Measurements from ENCODE around the gene CMC2.
A peak's percentile ranks its signal among the peaks of the same experiment; 100 is the strongest.

Gene CMC2

DNA sequence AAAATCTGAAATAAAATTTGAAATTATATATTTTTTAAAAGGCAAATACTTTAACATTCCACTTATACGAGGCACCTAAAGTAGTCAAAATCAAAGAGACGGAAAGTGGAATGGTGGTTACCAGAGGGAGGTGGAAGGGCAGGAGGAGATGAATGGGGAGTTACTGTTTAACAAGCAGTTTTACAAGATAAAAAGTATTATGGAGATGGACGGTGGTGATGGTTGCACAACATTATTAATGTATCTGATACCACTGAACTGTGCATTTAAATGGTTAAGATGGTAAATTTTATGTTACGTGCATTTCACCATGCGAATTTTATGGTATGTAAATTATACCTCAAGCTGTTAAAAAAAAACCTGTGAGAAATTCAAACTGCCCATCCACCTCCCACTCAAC lies 5.4 kb downstream of the CMC2 start:
- no peak for DNase-seq

DNA sequence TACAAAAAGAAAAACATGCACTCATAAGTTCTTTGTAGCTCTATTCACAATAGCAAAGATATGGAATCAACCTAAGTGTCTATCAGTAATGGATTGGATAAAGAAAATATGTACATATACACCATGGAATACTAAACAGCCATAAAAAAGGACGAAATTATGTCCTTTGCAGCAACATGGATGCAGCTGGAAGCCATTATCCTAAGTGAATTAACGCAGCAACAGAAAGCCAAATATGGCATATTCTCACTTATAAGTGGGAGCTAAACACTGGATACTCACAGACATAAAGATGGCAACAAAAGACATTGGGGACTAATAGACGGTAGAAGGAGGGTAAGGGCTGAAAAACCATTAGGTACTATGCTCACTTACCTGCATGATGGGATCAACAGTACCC lies 5.8 kb downstream of the CMC2 start:
- DNase-seq, result no peak

DNA sequence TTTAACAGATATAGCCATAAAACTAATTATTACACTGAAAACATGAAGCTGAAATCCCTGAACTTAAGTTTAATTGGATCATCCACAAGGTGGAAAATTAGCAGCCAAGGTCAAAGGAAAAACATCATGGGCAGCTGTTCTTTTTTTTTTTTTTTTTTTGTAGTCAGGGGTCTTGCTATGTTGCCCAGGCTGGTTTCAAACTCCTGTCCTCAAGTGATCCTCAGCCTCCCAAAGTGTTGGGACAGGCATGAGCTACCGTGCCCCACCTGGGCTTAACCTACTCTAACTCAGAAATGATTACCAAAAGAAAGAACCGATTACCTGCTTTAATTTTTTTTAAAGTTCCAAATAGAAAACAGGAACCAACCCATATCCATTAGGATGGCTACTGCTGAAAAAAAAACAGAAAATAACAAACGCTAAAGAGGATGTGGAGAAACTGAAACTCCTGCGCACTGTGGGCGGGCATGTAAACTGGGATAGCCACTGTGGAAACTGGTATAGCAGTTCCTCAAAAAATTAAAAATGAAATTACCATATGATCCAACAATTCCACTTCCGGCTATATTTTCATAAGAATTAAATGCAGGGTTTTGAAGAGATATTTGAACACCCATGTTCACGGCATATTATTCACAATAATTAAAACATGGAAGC lies 8.6 kb downstream of the CMC2 start:
- no peak for DNase-seq

DNA sequence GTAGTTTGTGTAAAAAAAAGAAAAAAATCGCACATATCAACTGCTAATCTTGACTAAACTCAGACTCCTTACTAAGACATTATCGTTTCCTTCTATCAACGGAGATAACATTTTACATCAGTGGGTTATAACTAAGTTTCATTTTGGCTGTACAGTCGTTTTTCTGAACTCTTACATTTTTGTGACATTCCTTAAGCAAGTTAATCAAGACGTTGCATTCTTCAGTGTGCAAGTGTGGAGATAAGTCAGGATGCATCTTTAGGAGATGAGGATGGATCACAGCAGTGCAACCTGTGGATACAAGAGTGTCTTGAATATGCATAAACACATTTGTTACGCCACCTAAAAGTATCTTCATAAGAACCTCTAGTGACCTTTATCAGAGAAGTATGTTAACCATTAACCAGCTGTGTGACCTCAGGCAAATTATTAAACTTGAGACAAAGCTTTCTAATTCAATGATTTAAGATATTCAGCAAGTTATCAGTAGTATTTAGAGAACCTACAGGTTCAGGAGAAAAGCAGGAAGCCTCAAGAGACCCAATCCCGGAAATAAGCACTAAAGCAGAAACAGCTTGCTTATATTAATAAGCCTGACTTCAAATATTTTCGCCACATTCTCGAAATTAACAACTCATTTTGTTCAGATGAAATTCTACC lies 9.4 kb downstream of the CMC2 start:
- DNase-seq, result no peak

DNA sequence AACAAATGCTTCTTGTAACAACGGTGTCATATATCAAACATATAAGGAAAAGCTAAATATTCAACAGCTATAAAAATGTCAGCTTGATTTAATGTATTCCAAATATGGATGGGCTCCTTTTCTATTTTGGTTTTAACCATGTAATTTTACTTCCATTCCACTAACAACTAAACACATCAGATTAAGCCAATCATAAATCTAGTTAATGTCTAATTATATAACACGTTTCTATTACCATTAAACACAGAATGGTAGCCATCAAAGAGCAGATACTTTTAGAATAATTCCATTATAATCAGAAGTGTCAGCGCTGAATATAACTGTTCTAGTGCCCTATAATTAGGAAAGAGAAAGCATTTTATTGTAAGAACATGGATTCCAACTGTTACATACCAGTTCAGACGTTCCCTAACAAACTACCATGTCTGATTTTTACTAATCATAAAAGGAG lies 10.0 kb downstream of the CMC2 start:
- no peak for DNase-seq

DNA sequence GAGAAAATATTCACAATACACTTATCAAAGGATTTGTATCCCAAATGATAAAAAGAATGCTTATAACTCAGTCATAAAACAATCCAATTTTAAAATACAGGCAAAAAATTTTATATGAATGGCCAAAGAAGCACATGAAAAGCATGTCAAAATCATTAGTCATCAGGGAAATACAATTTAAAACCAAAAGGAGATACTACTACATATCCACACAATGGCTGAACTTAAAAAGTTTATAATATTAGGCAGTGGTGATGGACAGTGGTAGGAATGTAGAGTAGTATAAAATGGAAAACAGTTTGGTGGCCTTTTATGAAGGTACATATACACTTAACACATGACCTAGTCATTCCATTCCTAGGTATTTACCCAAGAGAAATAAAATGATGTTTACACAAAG lies 12.2 kb downstream of the CMC2 start:
- DNase-seq, result no peak

DNA sequence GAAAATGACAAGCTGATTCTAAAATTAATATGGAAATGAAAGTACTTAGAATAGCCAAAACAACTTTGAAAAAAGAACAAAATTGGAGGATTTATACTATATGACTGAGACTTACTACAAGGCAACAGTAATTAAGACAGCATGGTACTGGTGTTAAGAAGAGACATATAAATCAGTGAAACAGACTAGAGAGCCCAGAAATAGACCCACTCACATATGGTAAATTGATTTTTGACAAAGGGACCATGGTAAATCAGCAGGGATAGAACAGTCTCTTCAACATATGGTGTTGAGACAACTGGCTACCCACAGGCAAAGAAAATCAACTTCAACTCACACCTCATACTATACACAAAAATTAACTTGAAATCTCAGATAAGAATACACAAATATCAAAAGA lies 12.9 kb downstream of the CMC2 start:
- DNase-seq, result no peak

DNA sequence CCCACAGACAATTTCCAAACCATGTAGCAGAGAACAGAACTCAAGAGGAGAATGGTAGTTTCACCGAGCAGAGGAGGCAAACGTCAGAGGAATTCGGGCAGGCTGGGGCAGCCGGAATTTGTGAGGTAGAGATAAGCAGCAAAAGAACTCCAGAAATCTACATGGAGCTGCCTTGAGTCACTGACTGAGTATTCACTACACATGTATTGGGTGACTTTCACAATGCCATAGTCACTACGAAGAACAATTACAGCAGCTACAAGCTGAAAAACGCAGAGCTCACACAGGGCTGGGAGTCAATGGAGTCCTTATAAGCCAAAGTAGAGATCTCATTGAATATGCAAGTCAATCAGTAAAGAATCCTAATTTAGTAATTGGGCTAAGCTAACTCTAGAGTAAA lies 13.4 kb downstream of the CMC2 start:
- no peak for DNase-seq

DNA sequence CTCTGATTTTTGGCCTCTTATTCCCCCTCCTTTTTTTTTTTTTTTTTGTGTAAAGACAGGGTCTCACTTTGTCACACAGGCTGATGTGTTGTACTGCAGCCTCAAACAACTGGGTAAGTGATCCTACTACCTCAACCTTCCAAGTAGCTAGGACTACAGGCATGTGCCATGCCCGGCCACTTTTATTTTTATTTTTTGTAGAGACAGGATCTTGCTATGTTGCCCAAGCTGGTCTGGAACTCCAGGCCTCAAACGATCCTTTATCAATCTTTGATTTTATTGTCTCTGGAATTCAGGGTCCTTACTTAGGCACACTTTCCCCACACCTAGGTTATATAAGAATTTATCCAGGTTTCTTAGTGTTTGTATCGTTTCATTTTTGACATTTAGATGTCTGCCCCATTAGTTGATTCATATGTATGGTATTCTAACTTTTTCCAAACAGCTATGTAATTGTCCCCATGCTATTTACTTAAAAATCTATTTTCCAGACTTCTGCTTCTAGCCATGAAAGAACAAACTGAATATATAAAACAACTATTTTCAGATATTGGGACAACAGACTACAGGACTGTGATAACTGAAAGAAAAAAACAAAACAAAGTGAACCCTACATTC lies 13.9 kb downstream of the CMC2 start:
- DNase-seq, result no peak

DNA sequence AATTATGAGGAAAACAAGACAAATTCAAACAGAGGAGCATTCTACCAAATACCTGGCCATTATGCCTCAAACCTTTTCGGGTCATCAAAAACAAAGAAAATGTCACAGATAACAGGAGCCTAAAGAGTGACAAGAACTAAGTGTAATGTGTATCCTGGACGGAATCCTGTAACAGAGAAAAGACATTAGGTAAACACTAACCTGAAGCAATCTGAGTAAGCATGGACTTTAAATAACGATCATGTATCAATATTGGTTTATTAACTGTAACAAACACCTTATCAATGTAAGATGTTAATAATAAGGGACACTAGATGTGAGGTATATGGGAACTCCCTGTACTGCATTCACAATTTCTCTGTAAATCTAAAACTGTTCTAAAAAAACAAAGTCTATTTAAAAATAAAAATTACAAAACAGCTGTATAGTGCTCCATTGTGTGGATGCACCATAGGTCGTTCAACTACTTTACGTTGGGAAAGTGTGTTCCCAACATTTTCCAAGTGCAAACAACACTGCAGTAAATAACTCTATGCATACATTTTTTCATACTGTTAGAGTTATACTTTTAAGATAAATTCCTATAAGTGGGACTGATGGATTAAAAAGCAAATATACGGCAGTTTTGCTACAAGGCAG lies 14.8 kb downstream of the CMC2 start:
- DNase-seq, result no peak

DNA sequence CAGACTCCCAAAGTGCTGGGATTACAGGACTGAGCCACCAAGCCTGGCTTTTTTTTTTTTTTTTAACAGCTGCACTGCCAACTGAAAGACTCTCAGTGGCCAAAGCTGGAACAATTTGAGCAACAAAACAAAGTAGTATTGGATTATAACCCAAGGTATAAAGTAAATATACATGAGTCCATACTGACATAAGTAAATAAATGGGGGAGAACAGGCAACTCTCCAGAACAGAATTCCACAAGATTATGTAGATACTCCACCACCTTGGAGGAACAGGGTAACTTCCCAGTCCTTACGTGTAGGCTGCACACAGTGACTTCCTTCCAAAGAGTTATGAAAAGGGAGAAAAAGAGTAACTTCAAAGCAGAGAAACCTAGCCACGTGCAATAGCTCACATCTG lies 15.7 kb downstream of the CMC2 start:
- no peak for DNase-seq

DNA sequence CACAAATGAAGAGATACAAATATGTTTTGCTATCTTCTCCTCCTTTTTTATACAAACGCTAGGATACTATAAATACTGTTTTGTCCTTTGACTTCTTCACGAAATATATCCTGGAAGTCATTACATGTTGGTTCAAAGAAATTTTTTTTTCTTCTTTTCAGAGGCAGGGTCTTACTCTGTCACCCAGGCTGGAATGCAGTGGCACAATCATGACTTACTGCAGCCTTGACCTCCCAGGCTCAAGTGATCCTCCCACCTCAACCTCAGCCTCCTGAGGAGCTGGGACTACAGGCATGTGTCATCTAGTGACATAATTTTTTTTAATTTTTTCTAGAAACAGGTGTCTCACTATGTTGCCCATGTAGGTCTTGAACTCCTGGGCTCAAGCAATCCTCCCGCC lies 16.1 kb downstream of the CMC2 start:
- DNase-seq, result no peak

DNA sequence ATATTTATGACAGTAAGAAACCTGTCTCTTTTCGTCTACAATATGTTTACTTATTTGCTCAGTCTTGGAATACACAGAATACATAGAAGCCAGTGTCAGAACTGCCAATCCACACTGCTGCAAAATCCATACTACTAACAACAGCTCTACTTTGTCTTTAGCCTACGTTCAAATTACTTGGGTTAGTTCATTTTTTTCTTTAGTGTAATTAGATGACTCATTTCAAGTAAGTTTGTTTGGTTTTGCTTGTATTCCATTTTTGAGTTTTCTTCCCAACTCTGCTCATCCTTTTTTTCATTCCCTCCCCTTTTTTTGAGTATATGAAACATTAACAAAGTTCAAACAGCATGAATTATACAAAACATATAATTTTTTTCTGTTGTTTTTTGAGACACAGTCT lies 16.9 kb downstream of the CMC2 start:
- DNase-seq, result no peak

DNA sequence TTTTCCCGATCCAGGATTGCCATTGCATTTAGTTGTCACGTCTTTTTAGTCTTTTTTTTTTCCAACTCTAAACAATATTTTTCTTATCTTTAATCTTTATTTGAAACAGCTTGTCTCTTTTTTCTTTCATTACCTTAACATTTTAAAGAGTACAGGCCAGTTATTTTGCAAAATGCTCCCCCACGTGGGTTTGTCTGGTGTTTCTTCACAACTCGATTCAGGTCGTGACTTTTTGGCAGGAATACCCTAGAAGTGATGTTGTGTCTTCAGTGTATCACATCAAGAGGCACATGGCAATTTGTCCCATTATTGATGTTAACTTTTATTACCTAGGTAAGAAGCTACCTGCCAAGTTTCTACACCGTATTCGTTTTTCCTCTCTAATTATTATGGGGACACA lies 17.9 kb downstream of the CMC2 start:
- DNase-seq, result no peak

DNA sequence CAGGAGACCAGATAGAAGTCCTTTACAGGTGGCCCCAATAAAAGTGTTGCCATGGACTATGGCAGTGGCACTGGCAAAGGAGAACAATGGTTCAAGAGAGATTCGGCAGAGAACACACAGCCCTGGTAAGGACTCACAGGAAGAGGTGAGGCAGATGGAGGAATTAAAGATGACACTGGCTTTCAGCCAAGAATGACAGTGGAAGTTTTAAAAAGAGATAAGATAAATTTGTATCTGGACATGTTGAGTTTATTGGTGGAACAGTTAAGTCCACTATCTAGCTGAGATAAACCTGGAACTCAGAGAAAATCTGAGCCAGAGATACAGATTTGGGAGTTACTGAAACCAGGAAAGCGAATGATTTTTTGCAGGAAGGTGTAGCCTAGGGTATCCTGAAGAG lies 20.1 kb downstream of the CMC2 start:
- peak in 1 of 2 experiments; percentile 23 for DNase-seq

DNA sequence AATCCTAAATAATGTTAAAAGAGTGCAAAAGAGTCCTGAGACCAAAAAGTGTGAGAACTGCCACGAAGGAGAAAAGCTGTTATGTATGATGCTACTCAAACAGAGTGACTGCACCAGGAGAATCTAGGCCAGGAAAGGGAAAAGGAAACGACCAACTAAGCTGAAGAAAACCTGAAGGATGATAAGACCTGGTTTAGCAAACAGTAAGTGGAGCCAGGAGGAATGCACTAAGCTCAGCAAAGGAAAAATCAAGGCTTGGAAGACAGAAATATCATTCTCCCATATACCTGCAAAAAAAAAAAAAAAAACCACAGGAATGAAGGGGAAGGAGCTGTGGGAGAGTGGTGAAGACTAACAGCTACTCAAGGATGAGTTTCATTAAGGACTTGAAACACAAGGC lies 21.1 kb downstream of the CMC2 start:
- no peak for DNase-seq

DNA sequence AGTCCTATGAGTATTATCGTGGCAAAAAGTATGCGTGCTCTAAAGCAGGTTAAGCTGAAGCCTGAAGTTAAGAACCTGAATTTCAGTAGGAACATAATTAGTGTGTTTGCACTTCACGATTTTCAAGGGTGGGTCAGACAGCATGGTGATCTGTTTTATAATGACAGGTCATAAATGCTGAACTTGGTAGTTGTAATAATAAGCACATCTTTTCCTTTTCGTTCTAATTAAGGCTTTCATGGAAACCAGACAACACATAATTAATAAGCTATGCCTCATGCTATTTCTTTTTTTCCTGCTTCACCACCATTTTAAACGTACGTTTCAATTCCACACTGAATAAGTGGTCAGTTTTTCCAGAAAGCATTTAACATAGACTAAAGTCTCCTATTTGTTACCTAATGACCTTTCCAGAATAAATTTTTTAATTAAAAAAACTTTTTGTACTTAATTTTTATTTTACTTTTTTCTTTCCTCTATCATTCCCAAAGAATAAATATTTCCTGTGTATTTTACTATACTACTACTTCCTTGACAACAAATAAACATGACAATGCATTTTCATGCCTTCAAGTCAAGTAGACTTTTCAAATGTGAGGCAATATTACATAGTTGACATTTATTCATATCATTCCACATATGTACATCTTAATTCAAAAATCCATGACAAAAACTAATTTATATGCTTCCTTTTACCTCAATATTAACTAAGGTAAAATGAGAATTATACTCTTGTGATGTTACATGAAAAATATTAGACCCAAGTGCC lies 22.4 kb downstream of the CMC2 start:
- no peak for DNase-seq

DNA sequence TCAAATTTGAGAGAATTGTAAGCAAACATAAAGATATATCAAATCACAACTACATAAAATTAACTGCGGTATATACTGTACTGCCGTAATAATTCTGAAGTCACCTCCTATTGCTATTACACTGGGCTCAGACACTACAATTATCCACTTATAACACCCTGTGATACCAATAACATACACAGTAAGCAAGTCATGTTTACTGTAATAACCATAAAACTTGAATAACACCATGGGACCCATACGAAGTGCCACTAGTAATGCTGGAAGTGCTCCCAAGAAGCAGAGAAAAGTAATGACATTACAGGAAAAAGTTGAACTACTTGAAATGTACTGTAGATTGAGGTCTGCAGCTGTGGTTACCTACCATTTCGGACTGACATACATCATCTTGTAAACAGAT lies 24.0 kb downstream of the CMC2 start:
- no peak for DNase-seq

DNA sequence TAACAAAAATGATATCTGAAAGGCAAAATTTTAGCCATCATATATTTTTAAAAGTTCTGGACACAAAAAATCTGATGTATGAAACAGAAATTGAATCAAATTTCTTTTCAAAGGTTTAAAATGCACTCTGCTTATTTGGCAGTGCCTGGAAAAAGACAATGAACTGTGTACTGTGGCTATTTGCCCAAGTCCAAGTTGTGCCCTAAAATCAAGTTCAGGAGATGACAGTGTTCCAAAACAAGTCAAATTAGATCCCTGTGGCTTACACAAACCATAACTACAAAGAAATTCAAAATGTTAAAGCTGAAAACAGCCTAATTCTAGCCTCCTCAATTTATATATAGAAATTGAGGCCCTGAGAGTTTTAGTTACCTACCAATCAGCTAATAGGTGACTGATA lies 25.6 kb downstream of the CMC2 start:
- DNase-seq, result no peak

DNA sequence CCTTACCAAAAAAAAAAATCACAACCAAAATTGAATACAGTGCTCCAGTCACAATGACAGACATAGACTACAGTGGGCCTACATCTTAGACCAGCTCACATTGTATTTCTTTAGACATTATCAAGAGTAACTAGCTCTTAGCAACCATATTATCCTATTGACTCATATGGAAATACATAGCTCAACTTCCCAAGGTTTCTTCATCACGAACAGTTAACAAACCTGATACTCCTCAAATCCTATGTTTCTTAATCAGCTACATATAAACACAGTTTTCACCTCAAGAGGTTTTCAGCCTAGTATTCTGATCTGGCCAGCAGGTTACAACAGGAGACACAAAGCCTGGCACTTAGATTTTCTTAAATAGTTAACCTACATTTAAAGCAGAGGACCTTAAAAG lies 29.7 kb downstream of the CMC2 start:
- no peak for DNase-seq

DNA sequence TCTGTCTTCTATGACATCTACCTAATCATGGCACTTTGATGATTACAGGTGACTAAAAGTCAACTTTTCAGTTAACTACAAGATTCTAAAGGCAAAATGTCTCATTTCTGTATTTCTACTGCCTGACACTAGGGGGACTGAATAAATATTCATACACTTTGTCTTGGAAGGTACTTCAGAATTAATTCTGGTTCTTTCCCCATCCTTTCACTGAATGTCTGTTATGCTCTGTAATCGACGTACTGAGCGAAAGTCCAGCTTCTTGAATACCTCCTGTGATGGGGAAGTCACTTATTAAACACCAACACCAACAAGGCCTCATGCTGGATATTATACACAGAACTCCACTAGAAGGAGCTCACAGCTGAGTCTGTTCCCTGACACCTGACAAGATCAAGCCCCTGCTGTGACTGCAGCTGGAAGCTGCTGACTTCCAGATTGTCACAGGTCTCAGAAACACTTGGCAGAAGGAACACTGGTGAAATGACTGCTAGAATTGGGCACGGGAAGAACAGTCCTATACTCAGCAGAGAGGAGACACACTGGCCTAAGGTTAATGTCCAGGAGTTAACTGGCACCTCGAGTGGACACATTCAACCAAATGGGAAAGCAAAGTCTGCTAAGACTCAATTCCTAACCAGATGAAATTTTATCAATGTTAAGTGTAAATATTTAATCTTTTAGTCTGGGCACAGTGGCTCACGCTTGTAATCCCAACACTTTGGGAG lies 31.9 kb downstream of the CMC2 start:
- peak; percentile 20 to 36 for DNase-seq

DNA sequence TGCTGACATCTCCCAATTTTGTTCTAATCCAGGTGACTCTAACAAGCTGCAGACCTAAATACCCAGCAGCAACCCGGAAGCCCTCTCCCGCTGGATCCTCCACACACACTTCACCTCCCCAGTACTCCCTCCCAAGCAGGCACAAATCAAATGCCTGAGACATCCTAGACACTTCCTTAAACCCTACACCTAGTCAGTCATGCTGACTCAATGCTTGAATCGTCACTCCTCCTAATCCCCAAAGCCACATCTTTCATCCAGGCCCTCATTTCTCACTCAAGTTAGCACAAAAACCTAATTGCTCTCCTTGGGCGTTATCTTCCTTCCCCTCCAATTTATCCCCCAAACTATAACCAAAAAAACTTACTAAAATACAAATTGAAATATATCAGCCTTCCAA lies 32.7 kb downstream of the CMC2 start:
- DNase-seq, result no peak

DNA sequence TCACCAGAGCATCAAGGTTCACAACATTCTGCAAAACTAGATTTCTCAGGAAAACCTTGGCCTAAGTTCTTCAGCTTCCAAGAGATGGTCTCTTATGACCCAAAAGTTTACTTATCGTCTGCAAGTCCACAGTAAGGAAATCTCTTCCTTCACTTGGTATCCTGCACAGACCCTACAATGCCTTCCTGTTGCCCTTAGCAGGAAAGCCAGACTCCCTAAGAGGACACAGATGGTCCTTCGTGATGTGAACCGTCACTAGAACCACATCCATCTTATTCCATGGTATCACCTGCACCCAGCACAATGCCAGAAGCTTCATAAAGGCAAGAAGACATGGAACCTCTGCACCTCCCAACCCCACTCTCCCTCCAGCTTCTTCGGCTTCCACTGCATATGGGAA lies 34.1 kb downstream of the CMC2 start:
- DNase-seq, result no peak

Measured in Kasumi-1 (cell line).